Transverse colon (tissue), 4 donors: ENCODE measurements around the gene GABRR3. TPM values are rescaled to one million over a fixed set of nuclear protein-coding genes. Genes with fewer than 3 reads are reported as not detected.

Experiments used
- DNase-seq: peaks from one replicate; pipeline ENCODE4 v3.0.0-alpha.2; 2019
- H3K27ac ChIP-seq, 4 donors: fragments of 200-600 bp; sonication (generic); 2 replicates each; pipeline ENCODE4 v1.5.1; 2016 to 2018; ENCODE audit warnings: inconsistent platforms in 4 of 4
- H3K27me3 ChIP-seq: fragments of 200-600 bp; sonication (generic); 2 replicates; pipeline ENCODE4 v1.5.1; 2017; ENCODE audit warnings: inconsistent platforms
- H3K36me3 ChIP-seq, 4 donors: fragments of 200-600 bp; sonication (generic); 2 replicates each; pipeline ENCODE4 v1.5.1; 2017 to 2019; ENCODE audit warnings: inconsistent platforms in 4 of 4
- H3K4me1 ChIP-seq, 4 donors: fragments of 200-600 bp; sonication (generic); 2 replicates each; pipeline ENCODE4 v1.5.1; 2017 to 2020; ENCODE audit warnings: inconsistent platforms in 4 of 4
- H3K4me3 ChIP-seq, 4 donors: fragments of 200-600 bp; sonication (generic); 1 replicate in 1 of 4; 2 replicates in 3 of 4; pipeline versions ENCODE4 v1.5.1 to v1.6.1; 2017 to 2019; ENCODE audit warnings: inconsistent platforms in 4 of 4
- H3K9me3 ChIP-seq, 2 donors: fragments of 200-600 bp; sonication (generic); 2 replicates each; pipeline ENCODE4 v1.5.1; 2017 to 2019; ENCODE audit warnings: inconsistent platforms in 2 of 2
- CTCF ChIP-seq, 5 experiments: fragments of 200-600 bp in 3 of 5; fragments of 450-650 bp in 2 of 5; sonication (generic) in 3 of 5; IDR thresholded peaks; 1 replicate in 2 of 5; 2 replicates in 3 of 5; pipeline ENCODE4 v1.5.1; 2016 to 2017; ENCODE audit warnings: antibody characterized with exemption in 5 of 5, inconsistent platforms in 3 of 5, mild to moderate bottlenecking in 2 of 5, moderate library complexity in 1 of 5
- EP300 ChIP-seq: sonication (generic); formaldehyde crosslinking; IDR thresholded peaks from one replicate; pipeline ENCODE4 v1.6.1; 2017; ENCODE audit warnings: antibody characterized with exemption, low read depth
- POLR2A ChIP-seq: fragments of 450-650 bp; IDR thresholded peaks from one replicate; pipeline ENCODE4 v1.6.1; 2016; ENCODE audit warnings: antibody characterized with exemption, mild to moderate bottlenecking, moderate library complexity
- POLR2AphosphoS5 ChIP-seq, 3 donors: sonication (generic); formaldehyde crosslinking; IDR thresholded peaks; one replicate each; pipeline ENCODE4 v1.6.1; 2016; ENCODE audit warnings: antibody characterized with exemption in 3 of 3
- WGBS, 2 donors: methylation state at CpG; one replicate each; pipeline ENCODE4 v1.1.5; 2018; ENCODE audit warnings: low coverage in 1 of 2; 5-methylcytosine and 5-hydroxymethylcytosine counted together
- in situ Hi-C, 4 donors: fragments of 200-750 bp; cut with MboI; loops; one replicate each; pipeline versions ENCODE4 v1.15.0 to v1.15.1; 2017; ENCODE audit warnings: low sequenced_read_pairs in 3 of 4, low pct_ligation_motif_present in 1 of 4, low pct_unique_long_range_greater_than_20kb in 1 of 4
- intact Hi-C: fragments of 100-400 bp; cut with DNase I; formaldehyde crosslinking; loops from one replicate; pipeline ENCODE4 v1.15.1; 2023; ENCODE audit warnings: low total_unique reads
- total RNA-seq, 4 donors: library from RNA; depleted of rRNA; stranded (reverse); fragments of >200 nt; gene quantifications; one replicate each; pipeline ENCODE4 v1.1.0, GENCODE V29; 2016

Gene GABRR3
- total RNA-seq, 4 donors from 2014 or later: not detected

GRCh38 chr3:98058244-98058960 is 23.3 kb upstream of the GABRR3 start:
- H3K27me3 ChIP-seq: no peaks in the 10 kb centered on the region
- no peaks in the 10 kb centered on the region for H3K9me3 ChIP-seq
- DNase-seq: no peak
- no peaks in the 10 kb centered on the region for H3K4me1 ChIP-seq
- H3K36me3 ChIP-seq: no peaks in the 10 kb centered on the region
- no peak overlapping the region for H3K4me3 ChIP-seq
- no peak overlapping the region for H3K27ac ChIP-seq
- in situ Hi-C loops (no loop called here), intact Hi-C loops (no loop called here)
- 21 to 47% methylated on average over 4 to 7 of the region's 7 CpGs for WGBS, 2 donors
- TF ChIP-seq EP300 (no peak), CTCF (IDR thresholded peaks at IDR 0.05) (no peak), POLR2A (no peak), POLR2AphosphoS5 (IDR thresholded peaks at IDR 0.05) (no peak)

- Histone ChIP-seq H3K36me3 (no peaks in the 10 kb centered on the region), H3K27me3 (no peaks in the 10 kb centered on the region), H3K9me3 (no peaks in the 10 kb centered on the region), H3K27ac (no peak overlapping the region), H3K4me3 (no peak overlapping the region), H3K4me1 (no peaks in the 10 kb centered on the region)
- no peak for DNase-seq
- in situ Hi-C loops: no loop called here
- no peak for TF ChIP-seq CTCF (IDR thresholded peaks at IDR 0.05)
- no peak for TF ChIP-seq EP300
- no peak for TF ChIP-seq POLR2A
- TF ChIP-seq POLR2AphosphoS5 (IDR thresholded peaks at IDR 0.05): no peak
- 93% methylated on average over 1 of the region's 1 CpG; no CpG with 5 or more reads in 1 of the 2 donors for WGBS, 2 donors
- intact Hi-C loops: no loop called here
Observed at GRCh38 chr3:98057631-98058030, 22.5 kb upstream of the GABRR3 start.

- intact Hi-C loops (no loop called here), in situ Hi-C loops (no loop called here)
- no peak for DNase-seq
- H3K4me3 ChIP-seq: no peak overlapping the region
- no peaks in the 10 kb centered on the region for H3K4me1 ChIP-seq
- no peak for TF ChIP-seq EP300
- H3K27me3 ChIP-seq: no peaks in the 10 kb centered on the region
- no peak overlapping the region for H3K27ac ChIP-seq
- H3K9me3 ChIP-seq: no peaks in the 10 kb centered on the region
- H3K36me3 ChIP-seq: no peaks in the 10 kb centered on the region
Observed at GRCh38 chr3:98056035-98056434, 20.9 kb upstream of the GABRR3 start.

- Histone ChIP-seq H3K4me1 (no peaks in the 10 kb centered on the region), H3K27ac (no peak overlapping the region), H3K4me3 (no peak overlapping the region), H3K9me3 (no peaks in the 10 kb centered on the region), H3K36me3 (no peaks in the 10 kb centered on the region), H3K27me3 (no peaks in the 10 kb centered on the region)
- in situ Hi-C loops (loop anchor here in 3 of 4 donors (10.0 to 25.0 kb wide), 4 partner anchors 286 to 763 kb away; partner anchors contain the start of gene CPOX (in 1 of the 3)), intact Hi-C loops (loop anchor here (10.0 kb wide), 1 partner anchor 276 kb away; no protein-coding TSS in a partner anchor)
- WGBS, 2 donors: 41 to 64% methylated on average over 1 of the region's 1 CpG
- no peak for DNase-seq
- no peak for TF ChIP-seq EP300
- no peak for TF ChIP-seq CTCF (IDR thresholded peaks at IDR 0.05)
- TF ChIP-seq POLR2A: no peak
- no peak for TF ChIP-seq POLR2AphosphoS5 (IDR thresholded peaks at IDR 0.05)
Observed at GRCh38 chr3:98049271-98049670, 14.2 kb upstream of the GABRR3 start.

GRCh38 chr3:98048586-98048985 is 13.5 kb upstream of the GABRR3 start:
- TF ChIP-seq POLR2AphosphoS5 (IDR thresholded peaks at IDR 0.05): no peak
- no peak for TF ChIP-seq CTCF (IDR thresholded peaks at IDR 0.05)
- WGBS, 2 donors: 0 to 14% methylated on average over 1 of the region's 1 CpG
- in situ Hi-C loops: loop anchor here in 3 of 4 donors (10.0 to 25.0 kb wide), 4 partner anchors 286 to 764 kb away; partner anchors contain the start of gene CPOX (in 1 of the 3)

More at GRCh38 chr3:98048586-98048985, 13.5 kb upstream of the GABRR3 start:
- H3K4me3 ChIP-seq: no peak overlapping the region
- H3K36me3 ChIP-seq: no peaks in the 10 kb centered on the region
- no peak overlapping the region for H3K27ac ChIP-seq
- H3K27me3 ChIP-seq: no peaks in the 10 kb centered on the region
- H3K4me1 ChIP-seq: no peaks in the 10 kb centered on the region
- intact Hi-C loops: loop anchor here (10.0 kb wide), 1 partner anchor 276 kb away; no protein-coding TSS in a partner anchor
- DNase-seq: no peak
- no peaks in the 10 kb centered on the region for H3K9me3 ChIP-seq
